Measurements from ENCODE around the gene EXOSC5. TPM values are rescaled to one million over a fixed set of nuclear protein-coding genes. Genes with fewer than 3 reads are reported as not detected.

Gene EXOSC5
- total and polyA plus RNA-seq, 9 of the 15 experiments (the other 6 are each of a cell fraction or from before 2014, with no cell fraction given): 10.9 to 75.5 (median 37.8) TPM

- no peak for TF ChIP-seq CREB3 (tag; conservative IDR thresholded peaks at IDR 0.05; ENCODE audit: low read depth)
- TF ChIP-seq MCM5 (IDR thresholded peaks at IDR 0.05; ENCODE audit: low read depth): no peak
- no peak for TF ChIP-seq ZNF232 (CRISPR knock-in tag; IDR thresholded peaks at IDR 0.05)
- TF ChIP-seq RBBP5 (IDR thresholded peaks at IDR 0.05; ENCODE audit: borderline replicate concordance, insufficient read depth, low read length, poor library complexity, severe bottlenecking): no peak
- no peak for TF ChIP-seq GATAD2A (IDR thresholded peaks at IDR 0.05)
- TF ChIP-seq, protein P1, sequence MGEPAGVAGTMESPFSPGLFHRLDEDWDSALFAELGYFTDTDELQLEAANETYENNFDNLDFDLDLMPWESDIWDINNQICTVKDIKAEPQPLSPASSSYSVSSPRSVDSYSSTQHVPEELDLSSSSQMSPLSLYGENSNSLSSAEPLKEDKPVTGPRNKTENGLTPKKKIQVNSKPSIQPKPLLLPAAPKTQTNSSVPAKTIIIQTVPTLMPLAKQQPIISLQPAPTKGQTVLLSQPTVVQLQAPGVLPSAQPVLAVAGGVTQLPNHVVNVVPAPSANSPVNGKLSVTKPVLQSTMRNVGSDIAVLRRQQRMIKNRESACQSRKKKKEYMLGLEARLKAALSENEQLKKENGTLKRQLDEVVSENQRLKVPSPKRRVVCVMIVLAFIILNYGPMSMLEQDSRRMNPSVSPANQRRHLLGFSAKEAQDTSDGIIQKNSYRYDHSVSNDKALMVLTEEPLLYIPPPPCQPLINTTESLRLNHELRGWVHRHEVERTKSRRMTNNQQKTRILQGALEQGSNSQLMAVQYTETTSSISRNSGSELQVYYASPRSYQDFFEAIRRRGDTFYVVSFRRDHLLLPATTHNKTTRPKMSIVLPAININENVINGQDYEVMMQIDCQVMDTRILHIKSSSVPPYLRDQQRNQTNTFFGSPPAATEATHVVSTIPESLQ (CRISPR knock-in tag; IDR thresholded peaks at IDR 0.05): peak; percentile 81
- TF ChIP-seq TBP (optimal IDR thresholded peaks at IDR 0.05; ENCODE audit: low read depth, low read length): peak; percentile 51
- no peak; the same call in 1 of the 2 replicates for TF ChIP-seq EP400 (IDR thresholded peaks at IDR 0.05)
- TF ChIP-seq TEAD4 (IDR thresholded peaks at IDR 0.05; ENCODE audit: low read length): peak; percentile 21; the same call in 1 of the 2 replicates
- TF ChIP-seq TEAD4 (CRISPR knock-in tag; IDR thresholded peaks at IDR 0.05; ENCODE audit: borderline replicate concordance): no peak
- no peak for TF ChIP-seq ZNF589 (CRISPR knock-in tag; IDR thresholded peaks at IDR 0.05; ENCODE audit: low read depth)
- no peak for TF ChIP-seq HOXB6 (CRISPR knock-in tag; IDR thresholded peaks at IDR 0.05; ENCODE audit: borderline replicate concordance)
- no peak for TF ChIP-seq CC2D1A (IDR thresholded peaks at IDR 0.05)
- TF ChIP-seq, protein P2, sequence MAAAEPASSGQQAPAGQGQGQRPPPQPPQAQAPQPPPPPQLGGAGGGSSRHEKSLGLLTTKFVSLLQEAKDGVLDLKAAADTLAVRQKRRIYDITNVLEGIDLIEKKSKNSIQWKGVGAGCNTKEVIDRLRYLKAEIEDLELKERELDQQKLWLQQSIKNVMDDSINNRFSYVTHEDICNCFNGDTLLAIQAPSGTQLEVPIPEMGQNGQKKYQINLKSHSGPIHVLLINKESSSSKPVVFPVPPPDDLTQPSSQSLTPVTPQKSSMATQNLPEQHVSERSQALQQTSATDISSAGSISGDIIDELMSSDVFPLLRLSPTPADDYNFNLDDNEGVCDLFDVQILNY (CRISPR knock-in tag; IDR thresholded peaks at IDR 0.05): no peak
- TF ChIP-seq RBM14 (IDR thresholded peaks at IDR 0.05; ENCODE audit: borderline replicate concordance, insufficient read depth, low read depth, low read length): no peak
- no peak for TF ChIP-seq ETS2 (tag; IDR thresholded peaks at IDR 0.05; ENCODE audit: borderline replicate concordance, poor library complexity, severe bottlenecking)
- TF ChIP-seq ZNF644 (tag; IDR thresholded peaks at IDR 0.05; ENCODE audit: low read depth): no peak; the same call in 1 of the 2 replicates
- TF ChIP-seq ZNF347 (CRISPR knock-in tag; IDR thresholded peaks at IDR 0.05; ENCODE audit: low read depth): no peak
- no peak for TF ChIP-seq RHOXF2B (CRISPR knock-in tag; conservative IDR thresholded peaks at IDR 0.05)
- TF ChIP-seq KHSRP (IDR thresholded peaks at IDR 0.05): no peak
- TF ChIP-seq ZNF165 (CRISPR knock-in tag; IDR thresholded peaks at IDR 0.05; ENCODE audit: borderline replicate concordance): no peak
- TF ChIP-seq, protein P3, sequence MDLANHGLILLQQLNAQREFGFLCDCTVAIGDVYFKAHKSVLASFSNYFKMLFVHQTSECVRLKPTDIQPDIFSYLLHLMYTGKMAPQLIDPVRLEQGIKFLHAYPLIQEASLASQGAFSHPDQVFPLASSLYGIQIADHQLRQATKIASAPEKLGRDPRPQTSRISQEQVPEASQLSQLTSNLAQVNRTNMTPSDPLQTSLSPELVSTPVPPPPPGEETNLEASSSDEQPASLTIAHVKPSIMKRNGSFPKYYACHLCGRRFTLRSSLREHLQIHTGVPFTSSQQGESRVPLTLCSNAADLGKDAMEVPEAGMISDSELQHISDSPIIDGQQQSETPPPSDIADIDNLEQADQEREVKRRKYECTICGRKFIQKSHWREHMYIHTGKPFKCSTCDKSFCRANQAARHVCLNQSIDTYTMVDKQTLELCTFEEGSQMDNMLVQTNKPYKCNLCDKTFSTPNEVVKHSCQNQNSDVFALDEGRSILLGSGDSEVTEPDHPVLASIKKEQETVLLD (IDR thresholded peaks at IDR 0.05): no peak
- TF ChIP-seq ZNF561 (CRISPR knock-in tag; conservative IDR thresholded peaks at IDR 0.05): no peak
- TF ChIP-seq SMARCA4 (IDR thresholded peaks at IDR 0.05): no peak
Observed at GRCh38 chr19:41353466-41354342, 43.5 kb downstream of the EXOSC5 start, which contains the start of gene TGFB1 (continued).
